Cardiac septum (tissue), 1 donor: ENCODE results near the gene CALHM2. TPM values are rescaled to one million over a fixed set of nuclear protein-coding genes. Genes with fewer than 3 reads are reported as not detected.
"Not testable (repeated sequence)": the region's sequence is repeated elsewhere in the genome, so short reads cannot be mapped to it uniquely, and the experiment has no call there.

Experiments used
- DNase-seq: peaks from one replicate; pipeline ENCODE4 v3.0.0-alpha.2; 2020; ENCODE audit warnings: low spot score
- intact Hi-C: fragments of 100-400 bp; cut with DNase I; formaldehyde crosslinking; loops from one replicate; pipeline ENCODE4 v1.14.0; 2022
- long read RNA-seq: library from polyadenylated mRNA; unstranded; transcript quantifications from one replicate; pipeline ENCODE4 v2.0.0, GENCODE V29; 2021
- total RNA-seq: library from RNA; stranded (reverse); fragmentation: NEBNext Ultra II Directional; extraction: Animal tissue kit (Norgen Biotek cat#: 25700); gene quantifications from one replicate; pipeline ENCODE4 v1.2.1, GENCODE V29; 2021
- donor health status: DM: no; HTN: no; CAD: no.

The CALHM2 gene, protein sequence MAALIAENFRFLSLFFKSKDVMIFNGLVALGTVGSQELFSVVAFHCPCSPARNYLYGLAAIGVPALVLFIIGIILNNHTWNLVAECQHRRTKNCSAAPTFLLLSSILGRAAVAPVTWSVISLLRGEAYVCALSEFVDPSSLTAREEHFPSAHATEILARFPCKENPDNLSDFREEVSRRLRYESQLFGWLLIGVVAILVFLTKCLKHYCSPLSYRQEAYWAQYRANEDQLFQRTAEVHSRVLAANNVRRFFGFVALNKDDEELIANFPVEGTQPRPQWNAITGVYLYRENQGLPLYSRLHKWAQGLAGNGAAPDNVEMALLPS
- 12.7 TPM for total RNA-seq
- long read RNA-seq, partial matches to known transcripts, result 6 of 16 reads
- long read RNA-seq, other reads (novel, unspliced or antisense), result 6 of 16 reads

DNA sequence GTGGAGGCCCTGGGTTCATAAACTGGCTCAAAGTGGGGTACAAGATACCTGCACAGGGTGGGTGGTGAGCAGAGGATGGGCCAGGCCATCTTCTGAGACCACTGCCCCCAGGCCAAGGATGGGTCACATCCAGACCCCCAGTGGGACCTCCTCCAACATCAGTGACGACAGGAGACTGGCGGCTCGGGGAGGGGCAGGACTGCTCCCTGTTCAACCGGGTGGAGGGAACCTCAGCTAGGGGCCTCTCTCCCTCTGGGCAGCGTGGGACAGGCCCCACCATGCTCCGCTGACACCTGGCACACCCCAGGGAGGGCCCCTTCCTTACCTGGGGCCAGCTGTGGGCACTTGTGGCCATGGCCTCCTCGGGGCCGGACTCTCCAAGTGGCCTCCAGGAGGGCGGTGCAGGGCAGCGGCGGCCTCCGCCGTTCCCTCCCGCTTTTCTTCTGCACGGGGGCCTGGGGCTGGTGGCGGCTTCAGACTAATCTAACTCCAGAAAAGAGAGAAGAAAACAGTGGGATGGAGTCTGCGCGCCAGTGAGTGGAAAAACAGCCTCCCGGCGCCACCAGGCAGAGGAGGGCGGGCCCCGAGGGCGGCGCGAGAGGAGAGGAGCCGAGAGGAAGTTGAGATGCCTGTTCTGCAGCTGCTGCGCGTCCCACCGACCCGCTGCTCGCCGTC lies at the start of gene CALHM2:
CALHM2 (minus strand) TSS at position 540 of the 675 bp plus-strand sequence. CDS start 2,429 bp downstream, outside the sequence.
- DNase-seq, result peak; percentile 87
- intact Hi-C loops, result no loop called here

DNA sequence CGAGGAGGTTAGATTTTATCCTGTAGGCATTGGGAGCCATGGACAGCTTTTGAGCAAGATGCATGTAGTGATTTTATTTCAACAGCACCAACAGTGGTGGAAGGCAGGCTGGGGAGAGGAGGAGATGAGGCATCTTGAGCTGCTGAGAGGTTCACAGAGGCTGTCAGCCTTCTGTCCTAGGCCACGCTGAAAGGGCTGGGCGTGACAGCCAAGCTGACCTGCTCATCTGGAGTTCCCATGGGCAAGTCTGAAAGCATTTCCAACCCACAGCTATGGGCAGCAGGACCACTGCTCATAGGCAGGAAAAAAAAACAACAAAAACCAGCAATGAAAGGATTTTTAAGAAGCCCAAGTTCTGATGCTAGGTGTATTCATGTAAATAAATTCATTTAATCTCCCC lies 49.0 kb upstream of the CALHM2 start:
- peak; percentile 55 for DNase-seq
- intact Hi-C loops, result no loop called here

DNA sequence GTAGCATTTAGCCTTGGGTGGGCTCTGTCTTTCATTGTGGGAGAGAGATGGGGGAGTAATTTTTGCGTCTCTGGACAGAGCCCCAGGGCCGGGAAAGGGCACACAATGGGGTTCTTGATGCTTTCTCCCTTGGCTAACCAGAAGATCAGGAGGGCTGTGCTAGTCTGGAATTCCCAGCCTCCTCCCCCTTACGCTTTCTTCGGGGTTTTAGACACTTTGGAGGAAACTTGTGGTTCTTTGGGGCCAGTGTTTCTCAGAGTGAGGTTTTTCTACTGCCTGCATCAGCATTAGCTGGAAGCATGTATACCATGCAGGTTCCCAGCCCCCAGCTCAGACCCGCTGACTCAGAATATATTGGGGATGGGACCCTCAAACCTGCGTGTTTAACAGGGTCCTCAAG lies 48.3 kb upstream of the CALHM2 start:
- intact Hi-C loops, result no loop called here
- DNase-seq, result peak; percentile 26

DNA sequence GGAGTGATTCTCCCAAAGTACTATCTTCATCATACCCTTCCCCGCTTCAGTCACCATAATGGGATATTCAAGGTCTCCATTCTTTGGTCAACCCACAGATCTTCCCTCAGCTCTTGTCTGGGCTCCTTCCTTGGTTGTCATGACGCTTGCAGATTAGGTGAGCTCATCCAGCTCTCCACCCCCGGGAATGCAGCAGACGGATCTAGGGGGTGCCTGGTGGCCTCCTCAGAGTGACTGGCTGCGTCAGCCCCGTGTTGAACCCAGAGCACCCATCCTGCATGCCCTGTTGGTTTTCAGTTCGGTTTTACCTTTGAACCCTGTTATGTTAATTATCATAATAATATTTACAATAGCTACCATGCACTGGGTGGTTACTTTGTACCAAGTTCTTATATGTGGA lies 47.7 kb upstream of the CALHM2 start:
- intact Hi-C loops, result no loop called here
- peak; percentile 20 for DNase-seq

DNA sequence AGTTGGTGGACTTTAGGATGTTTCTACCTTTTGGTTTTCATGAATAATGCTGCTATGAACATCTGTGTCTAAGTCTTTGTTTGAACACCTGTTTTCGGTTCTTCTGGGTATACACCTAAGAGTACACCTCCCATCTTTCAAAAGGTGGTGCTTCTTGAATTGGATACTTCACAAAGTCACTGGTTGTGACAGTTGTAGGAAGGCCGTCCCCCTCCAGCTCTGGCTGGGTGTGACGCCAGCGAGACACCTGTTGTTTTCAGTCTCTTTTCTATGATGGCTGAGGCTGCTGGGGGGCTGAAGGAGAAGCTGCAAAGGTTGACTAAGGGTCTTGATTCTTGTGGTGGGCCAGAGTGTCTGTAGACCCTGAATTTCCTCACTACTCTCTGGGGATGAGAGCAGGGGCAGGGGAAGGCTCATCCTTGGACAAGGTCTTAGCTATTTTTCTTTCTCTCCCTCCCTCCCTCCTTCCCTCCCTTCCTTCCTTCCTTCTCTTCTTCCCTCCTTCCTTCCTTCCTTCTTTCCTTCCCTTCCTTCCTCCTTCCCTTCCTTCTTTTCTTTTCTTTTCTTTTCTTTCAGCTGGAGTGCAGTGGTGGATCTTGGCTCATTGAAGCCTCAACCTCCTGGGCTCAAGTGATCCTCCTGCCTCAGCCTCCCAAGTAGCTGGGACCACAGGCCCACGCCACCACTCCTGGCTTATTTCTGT lies 46.9 kb upstream of the CALHM2 start:
- no peak for DNase-seq
- intact Hi-C loops, result no loop called here

DNA sequence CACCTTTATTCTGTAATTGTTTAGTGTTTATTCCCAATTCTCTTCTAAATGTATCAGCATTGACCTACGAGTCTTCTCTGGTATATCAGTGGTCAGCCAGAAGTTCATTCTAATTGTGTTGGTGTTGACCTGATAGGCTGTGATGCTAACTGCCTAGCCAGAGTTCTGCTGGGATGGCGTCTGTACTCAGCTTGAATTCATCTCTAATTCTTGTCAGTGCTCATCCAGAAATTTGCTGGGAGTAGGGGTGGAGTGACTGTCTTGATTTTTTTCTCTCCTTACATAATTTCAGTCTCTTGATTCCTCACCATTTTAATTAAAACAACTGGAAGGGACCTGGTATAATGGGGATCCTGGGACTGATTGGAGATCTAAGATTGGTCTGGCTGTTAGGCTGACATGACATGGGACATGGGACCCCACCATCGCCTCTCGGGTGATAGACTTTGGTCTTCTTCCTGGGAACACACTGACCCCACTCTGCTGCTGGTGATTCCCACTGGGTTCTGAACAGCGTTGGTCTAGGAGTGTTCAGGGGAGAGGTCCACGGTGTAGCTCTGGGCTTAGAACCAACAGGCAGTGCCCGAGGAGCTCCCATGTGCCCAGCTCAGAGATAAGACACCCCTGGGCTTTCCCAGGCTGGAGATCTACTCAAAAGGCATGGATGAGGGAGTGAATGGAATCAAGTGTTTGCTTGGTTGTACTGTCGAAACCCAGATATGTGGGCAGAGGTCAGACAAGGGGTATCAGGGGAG lies 45.2 kb upstream of the CALHM2 start:
- intact Hi-C loops, result no loop called here
- DNase-seq, result no peak

DNA sequence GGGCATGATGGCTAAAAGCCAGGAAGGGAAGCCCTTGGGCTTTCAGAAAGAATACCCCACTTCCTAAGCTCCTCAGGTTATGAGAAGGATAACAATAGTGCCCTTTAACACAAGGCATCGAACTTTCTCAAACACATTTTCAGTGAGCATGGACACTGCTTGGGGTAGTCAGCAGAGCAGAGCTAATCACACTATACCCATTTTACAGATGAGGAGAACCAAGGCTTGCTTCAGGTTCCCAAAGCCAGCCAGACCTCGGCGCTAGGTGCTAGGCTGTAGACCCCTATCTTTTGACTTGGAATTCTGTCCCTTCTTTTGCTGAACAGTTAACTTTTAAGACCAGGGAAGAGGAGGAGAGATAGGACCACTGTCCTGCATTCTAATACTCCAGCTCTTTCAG lies 43.2 kb upstream of the CALHM2 start:
- intact Hi-C loops, result no loop called here
- no peak for DNase-seq

DNA sequence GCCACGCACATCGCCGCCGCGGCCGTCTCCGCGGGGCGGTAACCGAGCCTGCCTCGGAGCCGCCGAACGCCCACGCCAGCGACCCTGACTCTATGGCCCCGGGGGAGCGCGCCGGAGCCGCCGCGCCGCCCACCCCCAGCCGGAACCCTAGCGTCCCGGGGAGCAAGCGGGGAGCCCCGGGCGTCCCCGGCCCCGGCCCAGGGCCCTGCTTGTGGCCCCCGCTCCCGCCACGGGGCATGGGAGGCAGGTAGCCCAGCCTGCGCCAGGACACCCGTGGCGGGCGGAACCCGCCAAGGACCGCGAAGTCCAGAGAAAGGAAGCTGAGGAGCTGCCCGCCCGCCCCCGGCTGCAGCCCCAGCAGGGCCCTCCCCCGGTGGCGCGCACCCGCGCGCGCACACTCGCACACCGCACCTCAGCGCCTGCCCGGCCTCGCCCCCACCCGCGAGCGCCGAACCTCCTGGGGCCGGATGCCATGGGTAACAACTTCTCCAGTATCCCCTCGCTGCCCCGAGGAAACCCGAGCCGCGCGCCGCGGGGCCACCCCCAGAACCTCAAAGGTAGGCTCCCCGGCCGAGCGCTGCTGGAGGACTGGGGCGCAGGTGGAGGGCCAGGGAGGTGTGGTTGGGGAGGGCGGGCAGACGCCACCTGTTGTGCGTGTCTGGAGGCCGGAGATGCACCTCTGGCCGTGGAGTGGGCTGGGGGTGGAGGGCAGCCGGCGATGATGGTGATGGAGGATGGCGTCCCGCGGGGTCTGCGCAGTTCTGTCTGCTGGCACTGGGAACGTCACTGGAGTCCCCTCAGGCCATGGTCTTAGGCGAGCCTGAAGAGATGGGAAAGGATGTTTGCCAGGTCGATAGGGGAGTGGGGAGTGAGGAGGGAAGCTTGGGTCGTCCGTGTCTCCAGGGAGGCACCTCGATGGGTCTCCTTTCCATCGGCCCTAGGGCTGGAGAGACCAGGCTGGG lies 42.0 kb upstream of the CALHM2 start:
- no peak for DNase-seq
- intact Hi-C loops, result no loop called here

DNA sequence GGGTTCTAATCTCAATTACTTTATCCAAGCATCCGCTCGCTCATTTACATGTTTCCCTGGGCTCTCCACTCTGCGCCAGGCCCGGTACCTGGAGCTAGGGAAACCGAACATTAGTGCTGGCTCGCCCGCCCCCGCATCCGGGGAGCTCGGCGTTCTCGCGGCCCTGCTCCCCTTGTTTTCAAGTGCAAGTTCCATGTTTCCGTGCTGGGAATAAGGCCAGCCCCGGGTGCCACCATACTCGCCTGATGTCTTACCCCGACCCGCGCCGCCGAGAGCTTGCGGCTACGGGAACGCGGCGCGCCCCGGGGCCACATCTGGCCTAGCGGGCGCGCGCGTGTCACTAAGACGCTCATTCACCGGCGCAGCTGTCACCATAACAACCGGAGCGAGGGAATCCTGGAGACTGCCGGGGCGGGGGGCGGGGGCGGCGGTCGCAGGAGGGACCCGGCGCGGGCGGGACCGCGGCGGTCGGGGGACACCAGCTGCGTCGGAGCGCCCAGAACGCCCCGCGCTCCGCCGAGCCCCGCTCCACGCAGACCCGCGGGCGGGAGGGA lies 41.3 kb upstream of the CALHM2 start, which contains the start of gene NEURL1:
NEURL1 (plus strand) TSS at position 344 of the 554 bp plus-strand sequence. CDS start 683 bp downstream, outside the sequence.
- intact Hi-C loops, result no loop called here
- DNase-seq, result no peak

DNA sequence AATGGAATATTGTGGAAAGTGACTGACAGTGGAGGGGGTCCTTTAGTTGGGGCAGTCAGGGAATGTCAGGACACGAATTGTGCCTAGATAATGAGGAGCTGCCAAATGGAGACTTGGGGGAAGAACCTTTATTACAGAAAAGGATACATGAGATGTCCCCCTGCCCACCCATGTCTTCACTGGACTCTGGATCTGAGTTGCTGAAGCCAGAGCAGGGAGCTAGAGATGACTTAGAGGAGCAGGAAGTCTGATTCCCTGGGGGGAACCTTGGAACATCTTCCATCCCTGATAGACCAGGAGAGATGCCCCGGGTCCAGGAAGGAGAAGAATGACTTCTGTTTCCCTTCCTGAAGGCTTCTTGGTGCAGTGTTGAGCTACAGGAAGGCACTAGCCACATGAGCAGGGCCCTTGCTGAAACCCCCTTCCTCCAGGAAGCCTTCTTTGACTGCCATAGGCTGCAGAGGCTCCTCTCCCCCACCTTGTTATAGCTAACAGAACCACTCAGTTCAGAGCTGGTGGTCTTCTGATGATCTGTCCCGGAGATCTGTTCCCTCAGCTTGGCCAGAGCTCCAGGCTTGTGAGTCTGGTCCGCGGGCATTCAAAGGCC lies 40.6 kb upstream of the CALHM2 start:
- no peak for DNase-seq
- intact Hi-C loops, result no loop called here

DNA sequence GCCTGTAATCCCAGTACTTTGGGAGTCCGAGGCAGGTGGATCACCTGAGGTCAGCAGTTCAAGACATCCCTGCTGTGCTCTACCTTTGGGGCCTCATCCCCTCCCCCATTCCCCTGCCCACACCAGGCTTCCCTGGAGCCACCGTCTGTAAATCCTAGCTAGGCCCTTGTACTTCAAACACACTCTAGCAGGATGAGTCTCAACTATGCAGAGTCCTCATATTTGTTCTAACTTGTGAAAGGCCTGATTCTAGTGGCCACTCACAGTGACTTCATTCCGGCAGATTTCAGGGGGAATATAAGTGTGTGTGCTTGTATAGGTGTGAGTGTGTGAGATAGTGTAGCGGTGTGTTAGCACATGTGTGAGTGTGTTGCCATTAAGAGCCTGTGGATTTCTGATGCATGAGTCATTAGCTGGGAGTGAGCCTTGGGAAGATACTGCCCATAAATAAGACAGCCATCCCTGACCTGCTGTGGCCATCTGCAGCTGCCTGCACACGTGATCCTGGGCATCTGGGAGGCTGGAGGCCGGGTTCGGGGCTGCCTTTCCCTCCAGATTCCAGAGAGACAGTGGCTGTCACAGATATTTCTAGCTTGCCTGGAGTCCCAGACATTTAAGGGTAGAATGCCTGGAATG lies 39.7 kb upstream of the CALHM2 start:
- intact Hi-C loops, result no loop called here
- DNase-seq, result no peak

DNA sequence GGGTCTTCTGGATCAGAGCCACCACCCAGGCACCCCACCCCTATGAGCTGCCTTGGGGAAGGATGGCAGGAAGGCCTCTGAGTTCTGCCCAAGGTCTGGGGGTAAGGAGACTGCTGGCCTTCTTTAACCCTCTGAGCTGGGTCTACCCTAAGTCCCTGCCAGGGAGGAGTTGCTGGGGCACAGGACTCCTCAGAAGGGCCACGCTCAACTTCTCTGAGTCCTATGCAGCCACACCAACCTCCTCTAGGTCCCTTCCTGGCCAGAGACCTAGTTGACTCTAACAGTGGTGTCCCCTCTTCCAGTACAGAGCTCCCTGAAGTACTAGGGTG lies 38.8 kb upstream of the CALHM2 start:
- intact Hi-C loops, result no loop called here

DNA sequence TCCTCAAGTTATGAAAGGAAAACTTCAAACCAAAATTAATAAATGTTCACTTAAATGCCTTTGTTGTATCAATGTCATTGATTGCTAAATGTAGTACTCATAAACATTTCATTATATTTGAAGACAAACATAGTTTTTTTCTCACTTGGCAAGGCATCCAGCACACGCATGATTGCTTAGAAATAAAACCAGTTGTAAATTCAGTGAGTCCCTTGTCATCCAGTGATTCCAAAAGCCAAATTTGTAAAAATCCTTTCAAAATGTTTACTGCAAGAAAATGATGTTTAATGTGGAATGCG lies 35.2 kb upstream of the CALHM2 start:
- intact Hi-C loops, result no loop called here
- DNase-seq, result no peak

More for the DNA sequence above, 38.8 kb upstream of the CALHM2 start:
- no peak for DNase-seq

DNA sequence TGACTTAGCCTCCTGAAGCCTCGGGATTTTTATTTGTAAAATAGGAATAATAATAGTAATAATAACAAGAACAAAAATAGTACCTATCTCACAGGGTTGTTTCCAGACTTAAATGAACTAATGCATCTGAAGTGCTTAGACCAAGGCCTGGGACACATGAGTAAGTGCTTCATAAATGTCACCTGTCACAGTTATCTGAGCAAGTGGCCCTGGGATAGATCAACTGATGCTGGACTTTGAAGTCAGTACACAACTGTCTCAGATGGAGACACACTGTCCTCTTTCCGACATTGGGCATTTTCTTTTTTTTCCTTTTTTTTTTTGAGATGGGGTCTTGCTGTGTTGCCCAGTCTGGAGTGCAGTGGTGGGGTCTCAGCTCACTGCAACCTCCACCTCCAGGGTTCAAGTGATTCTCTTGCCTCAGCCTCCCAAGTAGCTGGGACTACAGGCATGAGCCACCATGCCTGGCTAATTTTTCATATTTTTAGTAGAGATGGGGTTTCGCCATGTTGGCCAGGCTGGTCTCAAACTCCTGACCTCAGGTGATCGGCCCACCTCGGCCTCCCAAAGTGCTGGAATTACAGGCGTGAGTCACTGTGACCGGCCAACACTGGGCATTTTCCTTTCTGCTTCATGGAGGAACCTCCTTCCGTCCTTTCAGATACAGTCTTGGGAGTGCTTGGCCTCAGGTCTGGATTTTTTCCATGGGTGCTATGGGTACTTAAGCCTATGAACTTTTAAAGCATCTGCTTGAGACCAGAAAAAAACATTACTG lies 34.7 kb upstream of the CALHM2 start:
- DNase-seq, intact Hi-C loops: not testable (repeated sequence)

DNA sequence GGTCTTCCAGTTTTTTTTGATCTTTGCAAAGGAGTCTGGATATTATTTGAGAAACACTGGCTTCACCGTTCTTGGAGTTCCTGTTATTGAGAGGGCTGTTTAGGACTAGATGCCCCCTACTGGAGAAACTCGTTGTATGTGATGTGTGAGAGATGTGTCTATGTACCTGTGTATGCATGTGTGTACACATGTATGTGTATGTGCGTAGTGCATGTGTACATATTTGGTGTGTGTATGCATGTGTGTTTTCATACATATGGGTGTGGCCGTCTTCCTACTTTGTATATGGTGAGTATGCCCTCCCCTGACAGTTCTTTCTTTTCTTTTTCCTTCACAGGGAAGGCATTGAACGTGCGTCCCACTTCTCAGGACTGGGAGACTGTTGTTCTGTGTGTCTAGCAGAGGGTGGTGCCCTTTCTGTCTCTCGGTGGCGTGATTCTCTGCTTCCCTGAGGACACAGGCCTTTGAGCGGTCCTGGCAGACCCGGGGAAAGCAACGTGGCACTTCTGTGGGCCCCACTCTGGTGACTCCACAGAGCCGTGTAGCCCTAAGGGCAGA lies 29.9 kb upstream of the CALHM2 start:
- no peak for DNase-seq
- intact Hi-C loops, result loop anchor here (2.0 kb wide), 1 partner anchor 65 kb away; no protein-coding TSS in a partner anchor

DNA sequence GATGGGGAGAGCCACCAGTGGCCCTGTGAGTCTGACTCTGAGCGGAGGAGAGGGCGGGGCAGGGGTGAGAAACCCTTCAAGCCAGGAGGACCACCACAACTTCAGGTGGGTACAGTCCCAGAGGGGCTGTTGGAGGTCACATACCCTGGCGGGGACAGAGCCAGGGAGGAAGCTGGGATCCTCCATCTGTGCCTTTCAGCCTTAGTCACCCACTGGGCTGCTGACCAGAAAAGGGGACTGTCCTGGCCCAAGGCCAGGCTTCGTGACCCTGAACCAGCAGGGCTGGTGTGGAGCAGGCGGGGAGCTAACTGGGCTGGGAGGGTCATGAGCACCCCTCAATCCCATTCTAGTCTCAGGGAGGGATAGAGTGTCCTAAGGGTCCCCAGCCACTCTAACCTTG lies 28.4 kb upstream of the CALHM2 start:
- no peak for DNase-seq
- intact Hi-C loops, result loop anchor here (2.0 kb wide), 1 partner anchor 64 kb away; no protein-coding TSS in a partner anchor

DNA sequence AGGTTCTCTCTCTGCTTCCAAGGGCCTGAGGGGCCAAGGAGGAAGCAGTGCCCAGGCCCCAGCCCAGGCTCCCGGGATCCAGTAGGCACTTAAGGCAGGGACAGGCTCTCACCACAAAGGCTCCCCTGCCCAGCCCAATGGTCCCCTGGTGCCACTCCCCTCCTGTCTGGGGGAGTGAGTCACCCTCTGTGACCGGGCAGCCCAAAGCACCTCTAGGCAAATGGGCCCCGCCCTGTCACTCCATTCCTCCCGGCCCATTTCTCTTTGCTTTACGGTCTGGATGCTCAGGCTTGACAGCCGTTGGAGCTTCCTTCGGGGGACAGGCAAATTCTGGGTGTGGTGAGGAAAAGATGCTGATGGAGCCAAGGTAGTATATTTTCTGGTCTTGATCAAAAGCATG lies 27.0 kb upstream of the CALHM2 start, which contains the start of gene CALHM3:
CALHM3 (minus strand) TSS at position 106 of the 400 bp plus-strand sequence. CDS start 208 bp downstream, outside the sequence.
- DNase-seq, result no peak
- intact Hi-C loops, result no loop called here
